Jurkat, Clone E6-1 (cell line): ENCODE results near the gene SLC1A5.

Experiments used
- DNase-seq: peaks from one replicate; pipeline ENCODE4 v3.0.0-alpha.2; 2011; ENCODE audit warnings: low read depth, low spot score
- H3K4me3 ChIP-seq: 2 replicates; pipeline ENCODE4 v1.5.1; 2011; ENCODE audit warnings: mild to moderate bottlenecking, low read length, control low read depth, moderate library complexity

Gene SLC1A5

GRCh38 chr19:46731007-46731501 is 57.3 kb downstream of the SLC1A5 start:
- no peak overlapping the region for H3K4me3 ChIP-seq
- DNase-seq, result no peak

GRCh38 chr19:46730595-46730994 is 57.8 kb downstream of the SLC1A5 start:
- DNase-seq, result no peak
- H3K4me3 ChIP-seq, result no peak overlapping the region

- no peak for DNase-seq
- no peak overlapping the region for H3K4me3 ChIP-seq
Observed at GRCh38 chr19:46730187-46730586, 58.2 kb downstream of the SLC1A5 start.

GRCh38 chr19:46729696-46730095 is 58.7 kb downstream of the SLC1A5 start:
- DNase-seq, result no peak
- no peak overlapping the region for H3K4me3 ChIP-seq

- H3K4me3 ChIP-seq, result no peak overlapping the region
- DNase-seq, result no peak
Observed at GRCh38 chr19:46728693-46729339, 59.6 kb downstream of the SLC1A5 start.

GRCh38 chr19:46728208-46728607 is 60.2 kb downstream of the SLC1A5 start:
- DNase-seq, result no peak
- H3K4me3 ChIP-seq, result no peak overlapping the region

- DNase-seq, result no peak
- H3K4me3 ChIP-seq, result no peak overlapping the region
Observed at GRCh38 chr19:46727757-46728156, 60.6 kb downstream of the SLC1A5 start.

GRCh38 chr19:46726971-46727501 is 61.4 kb downstream of the SLC1A5 start:
- H3K4me3 ChIP-seq, result no peak overlapping the region
- DNase-seq, result no peak

GRCh38 chr19:46726551-46726950 is 61.8 kb downstream of the SLC1A5 start:
- H3K4me3 ChIP-seq, result no peak overlapping the region
- DNase-seq, result no peak

GRCh38 chr19:46725859-46726393 is 62.5 kb downstream of the SLC1A5 start:
- no peak overlapping the region for H3K4me3 ChIP-seq
- DNase-seq, result no peak

- DNase-seq, result no peak
- H3K4me3 ChIP-seq, result no peak overlapping the region
Observed at GRCh38 chr19:46725036-46725820, 63.2 kb downstream of the SLC1A5 start.
